Endothelial cell of umbilical vein (primary cell): Measurements from ENCODE around the gene SHC1. TPM values are rescaled to one million over a fixed set of nuclear protein-coding genes. Genes with fewer than 3 reads are reported as not detected.

Source experiments
- BruUV-seq: library from RNA; stranded (reverse); fragments of 400-500 nt; replicated peaks from 2 replicates; lab custom pipeline; 2021; lab: Mats Ljungman, UMichigan
- CTCF ChIA-PET: fragments of 300-600, 350-600 bp; sonication (Branson Sonifier 250); formaldehyde crosslinking; loops from one replicate; lab custom pipeline; 2021; ENCODE audit warnings: antibody characterized with exemption, inconsistent platforms; lab: Charles Lee
- POLR2A ChIA-PET: fragments of 300-600, 350-600 bp; sonication (Branson Sonifier 250); formaldehyde crosslinking; loops from one replicate; lab custom pipeline; 2021; ENCODE audit warnings: antibody characterized with exemption, inconsistent platforms; lab: Charles Lee
- DNase-seq: peaks from one replicate; pipeline ENCODE4 v3.0.0-alpha.2; 2011; ENCODE audit warnings: low read depth, low spot score
- FAIRE-seq: peaks from 2 replicates; lab custom pipeline; 2011; peaks lifted over from hg19 to GRCh38; lab: Jason Lieb, UNC
- H2AFZ ChIP-seq: 2 replicates; pipeline ENCODE4 v1.6.0; 2012; ENCODE audit warnings: low read depth, low read length, control low read depth, inconsistent platforms
- H3K27ac ChIP-seq: 2 replicates; pipeline ENCODE4 v1.5.1; 2011; ENCODE audit warnings: low read depth, mild to moderate bottlenecking, control low read depth, low read length, moderate library complexity; ENCODE audit not compliant: insufficient read depth
- H3K27me3 ChIP-seq, 2 experiments: 2 replicates each; pipeline versions ENCODE4 v1.6.0 to v1.6.1; 2011; ENCODE audit warnings: low read length in 2 of 2, mixed read lengths in 1 of 2; ENCODE audit not compliant: control insufficient read depth in 2 of 2, insufficient read depth in 2 of 2
- H3K36me3 ChIP-seq, 2 experiments: 2 replicates in 1 of 2; 3 replicates in 1 of 2; pipeline ENCODE4 v1.5.1; 2011; ENCODE audit warnings: low read length in 2 of 2, mild to moderate bottlenecking in 1 of 2, moderate library complexity in 1 of 2; ENCODE audit not compliant: control insufficient read depth in 2 of 2, insufficient read depth in 2 of 2; ENCODE audit errors: extremely low read depth in 1 of 2
- H3K4me1 ChIP-seq: 3 replicates; pipeline ENCODE4 v1.5.1; 2011; ENCODE audit warnings: mild to moderate bottlenecking, low read length; ENCODE audit not compliant: control insufficient read depth, insufficient read depth; ENCODE audit errors: extremely low read depth
- H3K4me2 ChIP-seq: 2 replicates; pipeline ENCODE4 v1.6.1; 2011; ENCODE audit warnings: low read length, control low read depth, mixed read lengths; ENCODE audit not compliant: insufficient read depth
- H3K4me3 ChIP-seq, 3 experiments: fragments of 200-600 bp in 1 of 3; sonication (generic), shearing (Covaris generic) in 1 of 3; replicated peaks in 1 of 3; 2 replicates each; pipeline ENCODE4 v1.5.1; 2011 to 2016; ENCODE audit warnings: control low read depth in 3 of 3, low read length in 3 of 3, mild to moderate bottlenecking in 2 of 3, inconsistent platforms in 1 of 3, low read depth in 1 of 3, moderate library complexity in 1 of 3; ENCODE audit not compliant: insufficient read depth in 1 of 3
- H3K79me2 ChIP-seq: 2 replicates; pipeline ENCODE4 v1.6.0; 2012; ENCODE audit warnings: low read length, inconsistent platforms; ENCODE audit not compliant: control insufficient read depth, insufficient read depth
- H3K9ac ChIP-seq: replicated peaks from 2 replicates; pipeline ENCODE3; 2011; ENCODE audit warnings: low read length, control low read depth; ENCODE audit not compliant: insufficient read depth; ENCODE audit errors: extremely low read depth
- H3K9me1 ChIP-seq: replicated peaks from 3 replicates; pipeline ENCODE4 v1.6.0; 2011; ENCODE audit warnings: mild to moderate bottlenecking, low read length; ENCODE audit not compliant: control insufficient read depth, insufficient read depth; ENCODE audit errors: extremely low read depth
- H3K9me3 ChIP-seq: replicated peaks from 2 replicates; pipeline ENCODE4 v1.5.1; 2012; ENCODE audit warnings: low read length, inconsistent platforms; ENCODE audit not compliant: control insufficient read depth, insufficient read depth
- H4K20me1 ChIP-seq: replicated peaks from 2 replicates; pipeline ENCODE3; 2011; ENCODE audit warnings: mild to moderate bottlenecking, low read length; ENCODE audit not compliant: control insufficient read depth, insufficient read depth; ENCODE audit errors: extremely low read depth
- EZH2 ChIP-seq: IDR thresholded peaks from 2 replicates; pipeline ENCODE4 v1.6.1; 2012; ENCODE audit warnings: borderline replicate concordance, low read depth, mild to moderate bottlenecking, moderate library complexity, low read length, inconsistent platforms; ENCODE audit not compliant: severe bottlenecking
- FOS ChIP-seq: IDR thresholded peaks from 2 replicates; pipeline ENCODE4 v1.6.1; 2011; ENCODE audit warnings: mild to moderate bottlenecking, low read length, moderate library complexity, borderline replicate concordance; ENCODE audit not compliant: insufficient read depth
- GATA2 ChIP-seq: IDR thresholded peaks from 2 replicates; pipeline ENCODE4 v1.7.0; 2011; ENCODE audit warnings: low read depth, mild to moderate bottlenecking, moderate library complexity, mixed read lengths, low read length; ENCODE audit not compliant: insufficient read length, insufficient read depth
- JUN ChIP-seq: IDR thresholded peaks from 2 replicates; pipeline ENCODE4 v1.6.1; 2011; ENCODE audit warnings: borderline replicate concordance, low read depth; ENCODE audit not compliant: insufficient read length, insufficient read depth
- MYC ChIP-seq: IDR thresholded peaks from one replicate; pipeline ENCODE4 v1.6.1; 2011; ENCODE audit warnings: mild to moderate bottlenecking, low read depth, low read length
- POLR2A ChIP-seq: IDR thresholded peaks from 2 replicates; pipeline ENCODE4 v1.6.1; 2012; ENCODE audit warnings: low read depth, mild to moderate bottlenecking, control low read depth, low read length
- POLR2AphosphoS5 ChIP-seq: IDR thresholded peaks from 2 replicates; pipeline ENCODE4 v1.6.1; 2012; ENCODE audit warnings: low read depth, mild to moderate bottlenecking, control low read depth, low read length, moderate library complexity; ENCODE audit not compliant: insufficient read depth
- dilution Hi-C: fragments of 300-500 bp; cut with MboI; formaldehyde crosslinking; loops from one replicate; pipeline ENCODE4 v1.15.0; 2019; ENCODE audit warnings: low sequenced_read_pairs; ENCODE audit not compliant: extremely low pct_ligation_motif_present
- intact Hi-C: fragments of 100-400 bp; cut with micrococcal nuclease; formaldehyde crosslinking; loops from one replicate; pipeline ENCODE4 v1.10.0; 2022
- polyA plus RNA-seq, 4 experiments: library from polyadenylated mRNA; depleted of rRNA in 3 of 4; stranded (reverse) in 3 of 4; unstranded in 1 of 4; fragments of >200 nt; gene quantifications; 2 replicates each; pipeline versions ENCODE4 v1.2.1 to v1.2.3, GENCODE V29; 2011 to 2012; ENCODE audit warnings: missing spikeins in 1 of 4
- total RNA-seq: library from RNA; stranded (reverse); gene quantifications from 2 replicates; pipeline ENCODE4 v1.2.3, GENCODE V29; 2021
- TF ChIP-seq, protein P1 (sequence below): IDR thresholded peaks from 2 replicates; pipeline ENCODE4 v1.6.1; 2011; ENCODE audit not compliant: insufficient read depth, insufficient read length
- TF ChIP-seq, protein P2 (sequence below), 2 donors: IDR thresholded peaks; 1 replicate in 1 of 2; 2 replicates in 1 of 2; pipeline ENCODE4 v1.5.1; 2011; ENCODE audit warnings: low read length in 2 of 2, mild to moderate bottlenecking in 2 of 2, moderate library complexity in 2 of 2, control low read depth in 1 of 2, inconsistent platforms in 1 of 2, low read depth in 1 of 2; ENCODE audit not compliant: insufficient read depth in 1 of 2; ENCODE audit errors: extremely low read depth in 1 of 2

The SHC1 gene
- total and polyA plus RNA-seq, 2 donors (not counting 3 experiments of a cell fraction or from before 2014, with no cell fraction given), result 316 to 324 TPM

DNA sequence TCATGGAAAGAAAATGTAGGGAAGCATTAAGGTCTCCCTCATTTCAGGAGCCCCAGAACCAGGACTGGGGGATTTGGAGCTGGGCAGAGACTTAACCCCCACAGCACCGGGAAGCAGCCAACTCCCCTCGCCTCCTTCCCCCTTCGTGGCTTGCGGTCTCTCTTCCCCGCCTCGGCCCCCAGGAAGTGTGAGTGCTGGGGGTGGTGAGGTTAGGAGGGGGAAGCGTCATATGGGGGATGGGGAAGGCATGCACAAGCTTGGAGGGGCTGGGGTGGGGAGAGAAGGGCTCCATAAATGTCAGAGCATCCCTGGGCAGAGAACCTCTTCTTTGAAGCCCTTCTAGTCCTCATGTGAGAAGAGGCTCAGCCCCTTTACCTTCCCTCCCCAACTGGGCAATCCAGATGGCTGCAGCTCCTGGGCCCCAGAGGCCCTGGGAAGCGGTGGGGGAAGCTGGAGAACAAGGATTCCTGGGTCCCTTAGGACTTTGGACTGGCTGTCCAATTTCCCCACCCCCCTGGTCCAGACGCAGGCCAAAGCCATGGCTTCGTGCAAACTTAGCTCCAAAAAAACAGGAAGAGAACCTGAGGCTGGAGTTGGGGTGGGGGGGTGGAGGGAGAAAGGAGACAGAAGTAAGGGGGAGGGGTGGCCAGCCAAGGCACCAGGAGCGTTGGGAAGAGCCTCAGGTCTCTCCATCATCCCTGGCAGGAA, 39.8 kb upstream of the SHC1 start:
- no peak overlapping the region for H3K4me2 ChIP-seq
- TF ChIP-seq MYC (no peak), EZH2 (no peak), FOS (no peak), POLR2AphosphoS5 (no peak), POLR2A (no peak), JUN (no peak), GATA2 (no peak)
- TF ChIP-seq, protein P1, sequence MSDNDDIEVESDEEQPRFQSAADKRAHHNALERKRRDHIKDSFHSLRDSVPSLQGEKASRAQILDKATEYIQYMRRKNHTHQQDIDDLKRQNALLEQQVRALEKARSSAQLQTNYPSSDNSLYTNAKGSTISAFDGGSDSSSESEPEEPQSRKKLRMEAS, result no peak
- TF ChIP-seq, protein P2, sequence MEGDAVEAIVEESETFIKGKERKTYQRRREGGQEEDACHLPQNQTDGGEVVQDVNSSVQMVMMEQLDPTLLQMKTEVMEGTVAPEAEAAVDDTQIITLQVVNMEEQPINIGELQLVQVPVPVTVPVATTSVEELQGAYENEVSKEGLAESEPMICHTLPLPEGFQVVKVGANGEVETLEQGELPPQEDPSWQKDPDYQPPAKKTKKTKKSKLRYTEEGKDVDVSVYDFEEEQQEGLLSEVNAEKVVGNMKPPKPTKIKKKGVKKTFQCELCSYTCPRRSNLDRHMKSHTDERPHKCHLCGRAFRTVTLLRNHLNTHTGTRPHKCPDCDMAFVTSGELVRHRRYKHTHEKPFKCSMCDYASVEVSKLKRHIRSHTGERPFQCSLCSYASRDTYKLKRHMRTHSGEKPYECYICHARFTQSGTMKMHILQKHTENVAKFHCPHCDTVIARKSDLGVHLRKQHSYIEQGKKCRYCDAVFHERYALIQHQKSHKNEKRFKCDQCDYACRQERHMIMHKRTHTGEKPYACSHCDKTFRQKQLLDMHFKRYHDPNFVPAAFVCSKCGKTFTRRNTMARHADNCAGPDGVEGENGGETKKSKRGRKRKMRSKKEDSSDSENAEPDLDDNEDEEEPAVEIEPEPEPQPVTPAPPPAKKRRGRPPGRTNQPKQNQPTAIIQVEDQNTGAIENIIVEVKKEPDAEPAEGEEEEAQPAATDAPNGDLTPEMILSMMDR (IDR thresholded peaks at IDR 0.05; ENCODE audit: extremely low read depth in 1 of 2, insufficient read depth in 1 of 2, low read depth in 1 of 2, low read length in 2 of 2), result no peak
- no peaks in the 10 kb centered on the region for H3K9me1 ChIP-seq
- POLR2A ChIA-PET, result interaction anchor here (0.6 kb wide), 1 partner anchor 9 kb away, joined by 6 read pairs; no protein-coding TSS in a partner anchor
- CTCF ChIA-PET, result interaction anchor here (0.6 kb wide), 1 partner anchor 47 kb away, joined by 5 read pairs; no protein-coding TSS in a partner anchor
- DNase-seq (no peak), FAIRE-seq (no peak)
- H3K4me1 ChIP-seq, result peaks cover 2% of the 10 kb centered on the region
- peaks cover 8% of the 10 kb centered on the region for H3K79me2 ChIP-seq
- H3K9me3 ChIP-seq, result no peaks in the 10 kb centered on the region
- H3K4me3 ChIP-seq, result no peak overlapping the region
- BruUV-seq, result no TSS peak
- H3K27me3 ChIP-seq, result no peaks in the 10 kb centered on the region
- no peak overlapping the region for H3K27ac ChIP-seq
- dilution Hi-C loops, result no loop called here
- no peaks in the 10 kb centered on the region for H4K20me1 ChIP-seq
- no peak overlapping the region for H2AFZ ChIP-seq
- no peak overlapping the region for H3K9ac ChIP-seq
- peaks cover 0 to 6% of the 10 kb centered on the region in 2 experiments for H3K36me3 ChIP-seq
- intact Hi-C loops, result no loop called here
